ENCODE data around the gene CCDC91. TPM values are rescaled to one million over a fixed set of nuclear protein-coding genes. Genes with fewer than 3 reads are reported as not detected.

CCDC91 gene
- total RNA-seq, 4 donors from 2014 or later, result 7.2 to 37.6 (median 22.7) TPM

- intact Hi-C loops (cut with DNase I), result no loop called here
Measured at GRCh38 chr12:28156362-28156761, 33.9 kb upstream of the CCDC91 start.

DNA sequence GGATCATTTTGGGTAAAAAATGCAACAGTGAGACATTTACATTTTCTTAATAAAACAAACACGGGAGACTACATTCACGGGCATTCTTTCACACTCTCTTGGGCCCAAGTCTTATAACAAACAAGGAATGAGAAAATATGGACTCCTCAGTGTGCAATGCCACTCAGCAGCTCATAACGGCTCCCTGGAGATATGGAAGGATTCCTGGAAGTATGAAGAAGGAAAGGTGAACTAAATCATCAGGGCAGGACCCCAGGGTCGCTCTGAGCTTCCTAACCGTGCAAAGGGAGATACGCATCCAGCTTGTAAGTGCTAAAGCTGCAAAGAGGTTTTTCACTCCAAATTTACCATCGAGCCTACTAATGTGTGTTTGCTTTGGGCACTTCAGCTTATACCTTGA, 33.5 kb upstream of the CCDC91 start:
- DNase-seq, result no peak

More at GRCh38 chr12:28156362-28156761, 33.9 kb upstream of the CCDC91 start:
- no peaks in the 10 kb centered on the region for H3K27me3 ChIP-seq
- no peak overlapping the region for H3K27ac ChIP-seq
- H3K9me3 ChIP-seq, result no peaks in the 10 kb centered on the region
- H3K4me1 ChIP-seq, result no peaks in the 10 kb centered on the region
- DNase-seq, result no peak
- WGBS, 2 donors, result 63 to 72% methylated on average over 1 of the region's 1 CpG
- no peak for TF ChIP-seq CTCF (IDR thresholded peaks at IDR 0.05)
- no peak for TF ChIP-seq POLR2A (IDR thresholded peaks at IDR 0.05)
- H3K4me3 ChIP-seq, result no peak overlapping the region
- no peaks in the 10 kb centered on the region for H3K36me3 ChIP-seq

GRCh38 chr12:28158353-28158752, 31.9 kb upstream of the CCDC91 start:
- no peak for DNase-seq
- no peaks in the 10 kb centered on the region for H3K9me3 ChIP-seq
- no peaks in the 10 kb centered on the region for H3K4me1 ChIP-seq
- H3K27me3 ChIP-seq, result no peaks in the 10 kb centered on the region
- no peak overlapping the region for H3K27ac ChIP-seq
- H3K36me3 ChIP-seq, result no peaks in the 10 kb centered on the region
- intact Hi-C loops (cut with DNase I), result no loop called here
- TF ChIP-seq CTCF (IDR thresholded peaks at IDR 0.05), result no peak
- TF ChIP-seq POLR2A (IDR thresholded peaks at IDR 0.05), result no peak
- 39 to 80% methylated on average over 5 of the region's 5 CpGs for WGBS, 2 donors
- H3K4me3 ChIP-seq, result no peak overlapping the region

More for the DNA sequence above, 33.5 kb upstream of the CCDC91 start:
- no peaks in the 10 kb centered on the region for H3K27me3 ChIP-seq
- intact Hi-C loops (cut with DNase I), result no loop called here
- H3K4me3 ChIP-seq, result no peak overlapping the region
- no peaks in the 10 kb centered on the region for H3K36me3 ChIP-seq
- no peak for TF ChIP-seq CTCF (IDR thresholded peaks at IDR 0.05)
- no peak for TF ChIP-seq POLR2A (IDR thresholded peaks at IDR 0.05)
- no peaks in the 10 kb centered on the region for H3K9me3 ChIP-seq
- 88 to 91% methylated on average over 6 to 7 of the region's 7 CpGs for WGBS, 2 donors
- no peaks in the 10 kb centered on the region for H3K4me1 ChIP-seq
- no peak overlapping the region for H3K27ac ChIP-seq

- DNase-seq, result no peak
- Histone ChIP-seq H3K27ac (no peak overlapping the region), H3K27me3 (no peaks in the 10 kb centered on the region), H3K36me3 (no peaks in the 10 kb centered on the region), H3K4me1 (no peaks in the 10 kb centered on the region), H3K9me3 (no peaks in the 10 kb centered on the region), H3K4me3 (no peak overlapping the region)
- WGBS, 2 donors, result 83 to 90% methylated on average over 1 of the region's 1 CpG
- intact Hi-C loops (cut with DNase I), result no loop called here
- no peak for TF ChIP-seq POLR2A (IDR thresholded peaks at IDR 0.05)
- TF ChIP-seq CTCF (IDR thresholded peaks at IDR 0.05), result no peak
Measured at GRCh38 chr12:28159688-28160087, 30.6 kb upstream of the CCDC91 start.

GRCh38 chr12:28161697-28162096, 28.6 kb upstream of the CCDC91 start:
- DNase-seq, result no peak
- H3K4me1 ChIP-seq, result no peaks in the 10 kb centered on the region
- no peaks in the 10 kb centered on the region for H3K27me3 ChIP-seq
- H3K27ac ChIP-seq, result no peak overlapping the region
- WGBS, 2 donors, result 88 to 92% methylated on average over 5 of the region's 5 CpGs
- H3K4me3 ChIP-seq, result no peak overlapping the region
- H3K9me3 ChIP-seq, result no peaks in the 10 kb centered on the region
- no peaks in the 10 kb centered on the region for H3K36me3 ChIP-seq
- TF ChIP-seq POLR2A (IDR thresholded peaks at IDR 0.05) (no peak), CTCF (IDR thresholded peaks at IDR 0.05) (no peak)
- intact Hi-C loops (cut with DNase I), result no loop called here
